ENCODE data around the gene SPTAN1. TPM values are rescaled to one million over a fixed set of nuclear protein-coding genes. Genes with fewer than 3 reads are reported as not detected.

SPTAN1 gene
- total and polyA plus RNA-seq, 2 of the 4 experiments (the other 2 are of a cell fraction): 275 to 327 TPM

DNA sequence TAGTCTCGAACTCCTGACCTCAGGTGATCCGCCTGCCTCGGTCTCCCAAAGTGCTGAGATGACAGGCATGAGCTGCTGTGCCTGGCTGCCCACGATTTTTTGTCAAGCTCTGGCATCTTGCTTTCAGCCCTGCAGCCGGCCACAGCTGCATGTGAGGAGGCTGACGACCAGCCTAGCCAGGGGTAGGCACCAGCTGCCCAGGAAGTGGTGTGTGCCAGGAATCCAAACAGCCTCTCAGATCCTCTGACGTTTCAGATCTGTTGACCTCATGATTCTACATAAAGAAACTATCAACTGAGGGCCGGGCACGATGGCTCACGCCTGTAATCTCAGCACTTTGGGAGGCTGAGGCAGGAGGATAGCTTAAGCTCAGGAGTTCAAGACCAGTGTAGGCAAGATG is 85.3 kb downstream of the SPTAN1 start:
- CTCF ChIA-PET: interaction anchor here (0.6 kb wide), 1 partner anchor 10 kb away, joined by 3 read pairs; no protein-coding TSS in a partner anchor
- WGBS, 2 experiments (ENCODE audit: extremely low coverage in 2 of 2, insufficient read length in 1 of 2): 100% methylated on average over 3 of the region's 10 CpGs; no CpG with 5 or more reads in 1 of the 2 experiments
- Histone ChIP-seq H2AK5ac (ENCODE audit: low read depth, low read length) (no peak overlapping the region), H4K5ac (ENCODE audit: low read depth, low read length) (no peak overlapping the region), H3K4me3 (ENCODE audit: insufficient read depth, low read depth, low read length) (no peak overlapping the region), H2BK120ac (ENCODE audit: low read depth, low read length) (no peak overlapping the region), H2AK9ac (replicated peaks; ENCODE audit: low read depth, low read length, poor library complexity) (no peak overlapping the region), H2BK15ac (ENCODE audit: low read depth, low read length) (no peak overlapping the region), H4K8ac (ENCODE audit: low read depth in 2 of 2, low read length in 2 of 2) (no peak overlapping the region; a peak in 1 of 4 replicates), H2BK20ac (ENCODE audit: low read depth, low read length) (no peak overlapping the region), H3K23ac (ENCODE audit: low read depth, low read length) (no peak overlapping the region), H3K4me2 (ENCODE audit: low read depth, low read length) (no peak overlapping the region), H3K56ac (ENCODE audit: extremely low read depth, insufficient read depth, low read length) (no peak overlapping the region), H4K91ac (ENCODE audit: insufficient read depth, low read depth, low read length) (no peak overlapping the region), H3K9me3 (ENCODE audit: control insufficient read depth, insufficient read depth, low read length) (no peaks in the 10 kb centered on the region), H3K18ac (ENCODE audit: low read depth, low read length) (no peak overlapping the region), H3K79me1 (ENCODE audit: low read depth in 1 of 2, low read length in 2 of 2) (peaks cover 4 to 37% of the 10 kb centered on the region in 2 experiments; a peak in 3 of 4 replicates), H3K27ac (ENCODE audit: insufficient read depth, low read length) (no peak overlapping the region), H3K9me1 (ENCODE audit: insufficient read depth, low read length) (0 out of 2 replicates have a peak, but pooled peaks cover 5% of the 10 kb centered on the region), H3K36me3 (ENCODE audit: control insufficient read depth, insufficient read depth, low read length) (peaks cover 24% of the 10 kb centered on the region), H3K4ac (ENCODE audit: low read depth, low read length) (no peak overlapping the region; the same call in 1 of the 2 replicates), H3K9ac (ENCODE audit: low read depth, low read length) (no peak overlapping the region), H4K20me1 (ENCODE audit: insufficient read depth, low read length) (0 out of 2 replicates have a peak, but pooled peaks cover 3% of the 10 kb centered on the region), H2AFZ (replicated peaks; ENCODE audit: low read length, poor library complexity) (peak overlapping the region; percentile 41), H3K4me1 (ENCODE audit: control insufficient read depth, insufficient read depth, low read length) (peaks cover 13% of the 10 kb centered on the region), H3K27me3 (ENCODE audit: control insufficient read depth, insufficient read depth, low read length) (no peaks in the 10 kb centered on the region), H2BK5ac (ENCODE audit: low read depth, low read length, poor library complexity, severe bottlenecking) (no peak overlapping the region), H3K14ac (replicated peaks; ENCODE audit: low read depth, low read length) (no peak overlapping the region)
- no peak for TF ChIP-seq CEBPB (IDR thresholded peaks at IDR 0.05; ENCODE audit: low read depth, low read length)
- no peak for TF ChIP-seq MXI1 (IDR thresholded peaks at IDR 0.05; ENCODE audit: borderline replicate concordance, low read depth, low read length)
- TF ChIP-seq, protein P1, sequence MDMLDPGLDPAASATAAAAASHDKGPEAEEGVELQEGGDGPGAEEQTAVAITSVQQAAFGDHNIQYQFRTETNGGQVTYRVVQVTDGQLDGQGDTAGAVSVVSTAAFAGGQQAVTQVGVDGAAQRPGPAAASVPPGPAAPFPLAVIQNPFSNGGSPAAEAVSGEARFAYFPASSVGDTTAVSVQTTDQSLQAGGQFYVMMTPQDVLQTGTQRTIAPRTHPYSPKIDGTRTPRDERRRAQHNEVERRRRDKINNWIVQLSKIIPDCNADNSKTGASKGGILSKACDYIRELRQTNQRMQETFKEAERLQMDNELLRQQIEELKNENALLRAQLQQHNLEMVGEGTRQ (IDR thresholded peaks at IDR 0.05; ENCODE audit: low read depth, low read length): no peak
- no peak for TF ChIP-seq MAFK (IDR thresholded peaks at IDR 0.05; ENCODE audit: low read depth, low read length)
- no peak for TF ChIP-seq FOS (IDR thresholded peaks at IDR 0.05; ENCODE audit: low read depth, low read length)
- TF ChIP-seq, protein P2, sequence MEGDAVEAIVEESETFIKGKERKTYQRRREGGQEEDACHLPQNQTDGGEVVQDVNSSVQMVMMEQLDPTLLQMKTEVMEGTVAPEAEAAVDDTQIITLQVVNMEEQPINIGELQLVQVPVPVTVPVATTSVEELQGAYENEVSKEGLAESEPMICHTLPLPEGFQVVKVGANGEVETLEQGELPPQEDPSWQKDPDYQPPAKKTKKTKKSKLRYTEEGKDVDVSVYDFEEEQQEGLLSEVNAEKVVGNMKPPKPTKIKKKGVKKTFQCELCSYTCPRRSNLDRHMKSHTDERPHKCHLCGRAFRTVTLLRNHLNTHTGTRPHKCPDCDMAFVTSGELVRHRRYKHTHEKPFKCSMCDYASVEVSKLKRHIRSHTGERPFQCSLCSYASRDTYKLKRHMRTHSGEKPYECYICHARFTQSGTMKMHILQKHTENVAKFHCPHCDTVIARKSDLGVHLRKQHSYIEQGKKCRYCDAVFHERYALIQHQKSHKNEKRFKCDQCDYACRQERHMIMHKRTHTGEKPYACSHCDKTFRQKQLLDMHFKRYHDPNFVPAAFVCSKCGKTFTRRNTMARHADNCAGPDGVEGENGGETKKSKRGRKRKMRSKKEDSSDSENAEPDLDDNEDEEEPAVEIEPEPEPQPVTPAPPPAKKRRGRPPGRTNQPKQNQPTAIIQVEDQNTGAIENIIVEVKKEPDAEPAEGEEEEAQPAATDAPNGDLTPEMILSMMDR (conservative IDR thresholded peaks at IDR 0.05; ENCODE audit: low read depth, low read length): no peak
- TF ChIP-seq BHLHE40 (IDR thresholded peaks at IDR 0.05; ENCODE audit: low read depth, low read length): no peak
- TF ChIP-seq RCOR1 (IDR thresholded peaks at IDR 0.05; ENCODE audit: insufficient replicate concordance, low read length): no peak
- no peak for TF ChIP-seq POLR2A (IDR thresholded peaks at IDR 0.05; ENCODE audit: low read depth, low read length)
- TF ChIP-seq MAZ (IDR thresholded peaks at IDR 0.05; ENCODE audit: borderline replicate concordance, low read depth, low read length): no peak
- TF ChIP-seq, protein P3, sequence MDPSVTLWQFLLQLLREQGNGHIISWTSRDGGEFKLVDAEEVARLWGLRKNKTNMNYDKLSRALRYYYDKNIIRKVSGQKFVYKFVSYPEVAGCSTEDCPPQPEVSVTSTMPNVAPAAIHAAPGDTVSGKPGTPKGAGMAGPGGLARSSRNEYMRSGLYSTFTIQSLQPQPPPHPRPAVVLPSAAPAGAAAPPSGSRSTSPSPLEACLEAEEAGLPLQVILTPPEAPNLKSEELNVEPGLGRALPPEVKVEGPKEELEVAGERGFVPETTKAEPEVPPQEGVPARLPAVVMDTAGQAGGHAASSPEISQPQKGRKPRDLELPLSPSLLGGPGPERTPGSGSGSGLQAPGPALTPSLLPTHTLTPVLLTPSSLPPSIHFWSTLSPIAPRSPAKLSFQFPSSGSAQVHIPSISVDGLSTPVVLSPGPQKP (IDR thresholded peaks at IDR 0.05; ENCODE audit: borderline replicate concordance, low read depth, low read length): no peak
- no peak for TF ChIP-seq RFX5 (IDR thresholded peaks at IDR 0.05; ENCODE audit: low read depth, low read length)
- ATAC-seq (ENCODE audit: low read depth) (no peak), DNase-seq (peak; percentile 54)
- dilution Hi-C loops (cut with HindIII; ENCODE audit: low sequenced_read_pairs, unreplicated experiment) (no loop called here), in situ Hi-C loops (cut with MboI; ENCODE audit: low sequenced_read_pairs) (no loop called here), intact Hi-C loops (cut with micrococcal nuclease) (no loop called here)
- POLR2A ChIA-PET (ENCODE audit: unreplicated experiment): no interaction called here
- BruUV-seq (replicated peaks): no TSS peak
